Brain microvascular endothelial cell (primary cell): ENCODE measurements around the gene EPN3.

Experiments used
- DNase-seq: peaks from one replicate; pipeline ENCODE4 v3.0.0-alpha.2; 2020
- H3K27ac ChIP-seq: fragments of 250-450 bp; sonication (Bioruptor Pico); 2 replicates; pipeline ENCODE4 v1.5.1; 2020; ENCODE audit warnings: mild to moderate bottlenecking, moderate library complexity
- H3K27me3 ChIP-seq: fragments of 250-450 bp; sonication (Bioruptor Pico); replicated peaks from 2 replicates; pipeline ENCODE4 v1.5.1; 2020; ENCODE audit warnings: mild to moderate bottlenecking
- H3K36me3 ChIP-seq: fragments of 250-450 bp; sonication (Bioruptor Pico); replicated peaks from 2 replicates; pipeline ENCODE4 v1.5.1; 2020; ENCODE audit warnings: mild to moderate bottlenecking
- H3K4me3 ChIP-seq: 2 replicates; pipeline ENCODE4 v1.5.1; 2011; ENCODE audit warnings: low read depth, mild to moderate bottlenecking, control low read depth, low read length, moderate library complexity
- in situ Hi-C: cut with HindIII; loops from 2 replicates; pipeline ENCODE4 v1.10.0; 2017; ENCODE audit warnings: low sequenced_read_pairs, low pct_ligation_motif_present
- TF ChIP-seq, protein P1 (sequence below): IDR thresholded peaks from 2 replicates; pipeline ENCODE4 v1.5.1; 2011; ENCODE audit warnings: low read depth, mild to moderate bottlenecking, moderate library complexity, low read length, control low read depth, inconsistent platforms; ENCODE audit errors: missing control alignments

The EPN3 gene

DNA sequence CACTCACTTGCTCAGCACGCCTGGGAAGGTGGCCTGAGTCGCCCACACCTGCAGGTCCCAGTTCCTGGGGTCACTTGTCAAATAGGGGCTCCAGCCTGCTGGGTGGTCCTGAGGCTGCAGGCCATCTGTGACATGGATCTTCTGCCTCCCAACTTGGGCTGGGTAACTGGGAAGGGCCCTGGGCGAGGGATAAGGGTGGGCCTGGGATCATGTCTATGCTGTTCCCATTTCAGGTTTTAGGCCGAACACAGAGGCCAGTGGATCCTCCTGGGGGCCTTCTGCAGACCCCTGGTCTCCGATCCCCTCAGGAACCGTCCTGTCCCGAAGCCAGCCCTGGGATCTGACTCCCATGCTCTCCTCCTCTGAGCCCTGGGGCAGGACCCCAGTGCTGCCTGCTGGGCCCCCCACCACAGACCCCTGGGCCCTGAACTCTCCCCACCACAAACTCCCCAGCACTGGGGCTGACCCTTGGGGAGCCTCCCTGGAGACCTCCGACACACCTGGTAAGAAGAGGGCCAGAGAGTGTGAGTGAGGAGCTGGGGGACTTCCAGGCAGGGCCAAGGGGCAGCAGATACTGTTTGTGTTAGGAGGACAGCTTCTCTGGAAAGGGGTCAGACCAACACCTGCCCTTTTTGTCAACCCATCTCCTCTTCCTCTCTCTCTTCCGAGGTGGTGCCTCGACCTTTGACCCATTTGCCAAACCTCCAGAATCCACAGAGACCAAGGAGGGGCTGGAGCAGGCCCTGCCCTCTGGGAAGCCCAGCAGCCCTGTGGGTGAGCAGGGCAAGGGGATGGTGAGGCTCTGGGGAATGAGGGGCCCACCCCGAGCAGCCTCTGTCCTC lies 8.2 kb downstream of the EPN3 start:
- no peak overlapping the region for H3K27ac ChIP-seq
- H3K36me3 ChIP-seq: no peaks in the 10 kb centered on the region
- H3K4me3 ChIP-seq: no peak overlapping the region
- in situ Hi-C loops: no loop called here
- no peak for DNase-seq
- no peaks in the 10 kb centered on the region for H3K27me3 ChIP-seq
- TF ChIP-seq, protein P1, sequence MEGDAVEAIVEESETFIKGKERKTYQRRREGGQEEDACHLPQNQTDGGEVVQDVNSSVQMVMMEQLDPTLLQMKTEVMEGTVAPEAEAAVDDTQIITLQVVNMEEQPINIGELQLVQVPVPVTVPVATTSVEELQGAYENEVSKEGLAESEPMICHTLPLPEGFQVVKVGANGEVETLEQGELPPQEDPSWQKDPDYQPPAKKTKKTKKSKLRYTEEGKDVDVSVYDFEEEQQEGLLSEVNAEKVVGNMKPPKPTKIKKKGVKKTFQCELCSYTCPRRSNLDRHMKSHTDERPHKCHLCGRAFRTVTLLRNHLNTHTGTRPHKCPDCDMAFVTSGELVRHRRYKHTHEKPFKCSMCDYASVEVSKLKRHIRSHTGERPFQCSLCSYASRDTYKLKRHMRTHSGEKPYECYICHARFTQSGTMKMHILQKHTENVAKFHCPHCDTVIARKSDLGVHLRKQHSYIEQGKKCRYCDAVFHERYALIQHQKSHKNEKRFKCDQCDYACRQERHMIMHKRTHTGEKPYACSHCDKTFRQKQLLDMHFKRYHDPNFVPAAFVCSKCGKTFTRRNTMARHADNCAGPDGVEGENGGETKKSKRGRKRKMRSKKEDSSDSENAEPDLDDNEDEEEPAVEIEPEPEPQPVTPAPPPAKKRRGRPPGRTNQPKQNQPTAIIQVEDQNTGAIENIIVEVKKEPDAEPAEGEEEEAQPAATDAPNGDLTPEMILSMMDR: no peak

DNA sequence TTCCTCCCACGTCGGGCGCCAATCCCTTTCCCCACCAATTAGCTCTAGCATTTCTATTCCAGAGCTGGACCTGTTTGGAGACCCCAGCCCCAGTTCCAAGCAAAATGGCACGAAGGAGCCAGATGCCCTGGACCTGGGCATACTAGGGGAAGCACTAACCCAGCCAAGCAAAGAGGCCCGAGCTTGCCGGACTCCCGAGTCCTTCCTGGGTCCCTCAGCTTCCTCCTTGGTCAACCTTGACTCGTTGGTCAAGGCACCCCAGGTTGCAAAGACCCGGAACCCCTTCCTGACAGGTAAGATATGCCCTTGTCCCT lies 8.8 kb downstream of the EPN3 start:
- H3K36me3 ChIP-seq: no peaks in the 10 kb centered on the region
- DNase-seq: no peak
- H3K27ac ChIP-seq: no peak overlapping the region
- peak overlapping the region; percentile 54 for H3K4me3 ChIP-seq
- TF ChIP-seq, protein P1: no peak
- in situ Hi-C loops: no loop called here
- no peaks in the 10 kb centered on the region for H3K27me3 ChIP-seq

DNA sequence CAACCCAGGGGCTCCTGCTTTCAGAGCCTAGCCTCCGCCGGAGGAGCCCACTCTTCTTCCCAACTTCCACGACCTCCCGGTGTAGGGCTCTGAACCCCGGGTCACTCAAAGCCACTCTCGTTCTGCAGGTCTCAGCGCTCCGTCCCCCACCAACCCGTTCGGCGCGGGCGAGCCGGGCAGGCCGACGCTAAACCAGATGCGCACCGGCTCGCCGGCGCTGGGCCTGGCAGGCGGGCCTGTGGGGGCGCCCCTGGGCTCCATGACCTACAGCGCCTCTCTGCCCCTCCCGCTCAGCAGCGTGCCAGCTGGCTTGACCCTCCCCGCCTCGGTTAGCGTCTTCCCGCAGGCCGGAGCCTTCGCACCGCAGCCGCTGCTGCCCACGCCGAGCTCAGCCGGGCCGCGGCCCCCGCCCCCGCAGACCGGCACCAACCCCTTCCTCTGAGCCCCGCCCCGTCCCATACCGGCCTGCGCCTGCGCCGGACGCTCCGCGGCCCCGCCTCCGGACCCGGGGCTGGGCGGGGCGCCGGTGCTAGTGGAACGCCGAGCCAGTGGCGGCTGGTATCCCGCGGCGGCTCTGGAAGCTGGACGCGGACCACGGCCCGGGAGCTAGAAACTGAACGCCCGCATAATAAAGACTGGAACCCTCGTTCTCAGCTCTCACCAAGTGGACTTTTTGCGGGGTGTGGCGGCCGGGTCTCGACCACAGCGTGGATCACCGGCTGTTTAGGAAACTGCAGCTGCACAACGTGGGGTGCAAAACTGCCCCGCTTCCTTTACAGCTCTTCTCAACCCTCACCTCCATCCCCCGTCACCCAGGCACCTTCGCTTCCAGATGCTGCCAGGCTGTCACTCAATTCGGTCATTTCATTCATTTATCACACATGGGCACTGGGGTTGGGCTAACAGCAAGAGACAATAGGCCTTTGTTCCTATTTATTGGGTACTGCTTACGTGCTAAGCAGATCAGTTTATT lies 9.5 kb downstream of the EPN3 start:
- peak; percentile 60 for DNase-seq
- no peak overlapping the region for H3K27ac ChIP-seq
- H3K4me3 ChIP-seq: peak overlapping the region; percentile 66
- no peaks in the 10 kb centered on the region for H3K36me3 ChIP-seq
- H3K27me3 ChIP-seq: no peaks in the 10 kb centered on the region
- in situ Hi-C loops: no loop called here
- TF ChIP-seq, protein P1: peak; percentile 19

DNA sequence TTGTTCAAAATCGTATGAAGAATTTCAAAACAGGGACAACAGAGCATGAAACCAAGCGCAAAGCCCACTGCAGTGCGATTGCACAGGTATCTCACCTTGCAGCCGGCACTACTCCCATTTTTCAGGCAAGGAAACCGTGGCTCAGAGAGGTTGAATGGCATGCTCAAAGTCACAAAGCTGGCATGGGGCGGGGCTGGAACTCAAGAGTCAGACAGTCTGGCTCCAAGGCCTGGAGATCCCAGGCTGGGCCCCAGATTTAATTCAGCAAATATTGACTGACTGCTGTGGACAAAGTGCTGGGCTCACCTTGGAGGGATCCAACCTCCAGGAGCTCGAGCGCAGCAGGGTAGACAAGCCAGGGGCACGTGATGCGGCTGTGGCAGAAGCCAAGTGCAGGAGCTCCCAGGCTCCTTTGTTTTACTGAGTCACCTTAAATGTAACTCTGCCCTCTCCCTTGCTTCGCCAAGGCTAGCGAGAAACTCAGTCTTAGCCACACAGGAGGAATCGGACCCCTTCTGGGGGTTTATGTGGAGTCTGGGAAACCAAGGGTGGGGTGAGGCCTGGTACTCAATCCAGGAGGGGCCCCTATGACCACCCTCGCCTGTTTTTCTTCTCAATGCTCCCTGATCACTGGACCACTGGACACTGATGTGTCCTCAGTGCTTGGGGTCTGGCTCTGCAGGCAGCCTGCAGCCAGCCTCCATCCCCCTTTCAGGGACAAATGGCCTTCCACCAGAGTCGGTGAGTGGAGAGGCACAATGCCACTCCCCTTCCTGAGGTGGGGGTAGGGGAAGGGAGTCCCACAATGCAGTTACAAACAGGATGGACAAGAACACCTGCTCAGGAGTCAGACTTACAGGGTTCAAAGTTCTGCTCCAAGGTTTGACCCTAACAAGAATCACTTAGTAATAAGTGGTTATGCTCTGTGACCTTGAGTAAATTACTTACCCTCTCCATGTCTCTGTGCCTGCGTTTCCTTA lies 10.6 kb downstream of the EPN3 start:
- in situ Hi-C loops: no loop called here
- Histone ChIP-seq H3K36me3 (no peaks in the 10 kb centered on the region), H3K27me3 (no peaks in the 10 kb centered on the region), H3K4me3 (no peak overlapping the region), H3K27ac (no peak overlapping the region)
- TF ChIP-seq, protein P1: no peak
- no peak for DNase-seq

DNA sequence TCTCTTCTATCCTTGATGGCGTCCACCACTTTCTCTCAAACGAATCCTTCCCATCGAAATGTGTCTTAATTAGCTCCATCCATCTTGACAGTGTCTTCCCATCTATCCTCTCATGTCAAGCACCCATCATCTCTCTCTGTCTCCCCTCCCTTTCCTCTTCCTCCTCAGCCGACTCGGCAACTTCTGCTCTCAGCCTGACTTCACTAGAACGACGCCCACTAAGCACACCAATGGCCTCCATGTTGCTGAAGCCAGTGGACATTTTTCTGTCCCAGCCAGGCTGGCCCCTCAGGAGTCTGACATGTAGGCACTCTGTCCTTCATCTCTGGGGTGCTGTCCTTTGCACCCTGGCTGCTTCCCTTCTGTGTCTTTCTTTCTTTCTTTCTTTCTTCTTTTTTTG lies 12.0 kb downstream of the EPN3 start:
- in situ Hi-C loops: no loop called here
- H3K36me3 ChIP-seq: no peaks in the 10 kb centered on the region
- H3K4me3 ChIP-seq: no peak overlapping the region
- no peak for DNase-seq
- TF ChIP-seq, protein P1: no peak
- no peaks in the 10 kb centered on the region for H3K27me3 ChIP-seq
- no peak overlapping the region for H3K27ac ChIP-seq
